HepG2 (cell line): Measurements from ENCODE around the gene HSPA1L. TPM values are rescaled to one million over a fixed set of nuclear protein-coding genes. Genes with fewer than 3 reads are reported as not detected.

Experiments used
- ETV5 ChIP-seq: IDR thresholded peaks from 2 replicates; pipeline ENCODE4 v1.6.1; 2018; ENCODE audit warnings: missing biosample characterization, missing genetic modification reagents, inconsistent platforms, borderline replicate concordance
- HIVEP1 ChIP-seq: sonication (generic); formaldehyde crosslinking; IDR thresholded peaks from 2 replicates; pipeline ENCODE4 v1.4.0; 2020; ENCODE audit warnings: mild to moderate bottlenecking, missing genetic modification reagents
- LRRFIP1 ChIP-seq: sonication (generic); formaldehyde crosslinking; conservative IDR thresholded peaks from 2 replicates; pipeline ENCODE4 v1.4.0; 2020; ENCODE audit warnings: missing genetic modification reagents
- MTF1 ChIP-seq: sonication (generic); formaldehyde crosslinking; IDR thresholded peaks from 2 replicates; pipeline ENCODE4 v1.5.0; 2020; ENCODE audit warnings: missing genetic modification reagents
- PAXIP1 ChIP-seq: sonication (generic); formaldehyde crosslinking; conservative IDR thresholded peaks from 2 replicates; pipeline ENCODE4 v1.4.0; 2020; ENCODE audit warnings: mild to moderate bottlenecking, missing genetic modification reagents, moderate library complexity
- RBM39 ChIP-seq: fragments of 200-400 bp; formaldehyde crosslinking; IDR thresholded peaks from one replicate; pipeline ENCODE4 v1.6.1; 2018; ENCODE audit warnings: antibody characterized with exemption, mild to moderate bottlenecking, low read depth, low read length; ENCODE audit not compliant: poor library complexity, severe bottlenecking
- RORA ChIP-seq: sonication (generic); formaldehyde crosslinking; IDR thresholded peaks from 2 replicates; pipeline ENCODE4 v1.5.0; 2020; ENCODE audit warnings: mild to moderate bottlenecking, missing genetic modification reagents, moderate library complexity
- SOX6 ChIP-seq, 2 experiments: fragments of 450-650 bp in 1 of 2; sonication (generic) in 1 of 2; formaldehyde crosslinking in 1 of 2; IDR thresholded peaks; 2 replicates each; pipeline versions ENCODE4 v1.4.0 to v1.6.1; 2017 to 2020; ENCODE audit warnings: antibody characterized with exemption in 1 of 2, mild to moderate bottlenecking in 1 of 2, missing genetic modification reagents in 1 of 2
- TOE1 ChIP-seq: sonication (generic); formaldehyde crosslinking; IDR thresholded peaks from 2 replicates; pipeline ENCODE4 v1.4.0; 2020; ENCODE audit warnings: mild to moderate bottlenecking, missing genetic modification reagents
- ZGPAT ChIP-seq: IDR thresholded peaks from 2 replicates; pipeline ENCODE4 v1.6.1; 2016; ENCODE audit warnings: mild to moderate bottlenecking
- ZMAT5 ChIP-seq: sonication (generic); formaldehyde crosslinking; IDR thresholded peaks from 2 replicates; pipeline ENCODE4 v1.5.0; 2020; ENCODE audit warnings: mild to moderate bottlenecking, low read depth, missing genetic modification reagents, borderline replicate concordance
- ZNF432 ChIP-seq: sonication (generic); formaldehyde crosslinking; IDR thresholded peaks from 2 replicates; pipeline ENCODE4 v1.5.0; 2020; ENCODE audit warnings: missing genetic modification reagents, mild to moderate bottlenecking, borderline replicate concordance
- ZNF615 ChIP-seq: sonication (generic); formaldehyde crosslinking; IDR thresholded peaks from 2 replicates; pipeline ENCODE4 v1.5.0; 2020; ENCODE audit warnings: mild to moderate bottlenecking, missing genetic modification reagents, borderline replicate concordance
- ZNF737 ChIP-seq: sonication (generic); formaldehyde crosslinking; IDR thresholded peaks from 2 replicates; pipeline ENCODE4 v1.5.0; 2020; ENCODE audit warnings: missing genetic modification reagents, mild to moderate bottlenecking, borderline replicate concordance
- ZNF766 ChIP-seq: sonication (generic); formaldehyde crosslinking; IDR thresholded peaks from 2 replicates; pipeline ENCODE4 v1.5.0; 2020; ENCODE audit warnings: missing genetic modification reagents, borderline replicate concordance
- ZSCAN12 ChIP-seq: sonication (generic); formaldehyde crosslinking; IDR thresholded peaks from 2 replicates; pipeline ENCODE4 v1.9.0; 2021; ENCODE audit warnings: mild to moderate bottlenecking, missing genetic modification reagents
- polyA plus RNA-seq, 8 experiments: library from polyadenylated mRNA; depleted of rRNA in 3 of 8; stranded (reverse) in 7 of 8; unstranded in 1 of 8; fragments of >200 nt; fragmentation: Illumina TruSeq in 4 of 8; extraction: Trizol in 4 of 8; gene quantifications; 2 replicates each; pipeline versions ENCODE4 v1.2.1 to v1.2.3, GENCODE V29; 2011 to 2016; ENCODE audit warnings: low read depth in 4 of 8, missing spikeins in 1 of 8, mixed read lengths in 1 of 8; ENCODE audit not compliant: insufficient read depth in 1 of 8
- total RNA-seq, 5 experiments: library from RNA; depleted of rRNA; stranded (reverse); fragments of >200 nt; fragmentation: Illumina TruSeq; extraction: Trizol; gene quantifications; 2 replicates each; pipeline ENCODE4 v1.2.3, GENCODE V29; 2016; ENCODE audit warnings: low read depth in 1 of 5
- TF ChIP-seq, protein P1 (sequence below): sonication (generic); formaldehyde crosslinking; IDR thresholded peaks from 2 replicates; pipeline ENCODE4 v1.5.0; 2020; ENCODE audit warnings: missing genetic modification reagents
- TF ChIP-seq, protein P2 (sequence below): sonication (generic); formaldehyde crosslinking; IDR thresholded peaks from 2 replicates; pipeline ENCODE4 v1.5.0; 2020; ENCODE audit warnings: mild to moderate bottlenecking, missing genetic modification reagents

HSPA1L gene
- total and polyA plus RNA-seq, 2 of the 13 experiments (the other 11 are each of a cell fraction or from before 2014, with no cell fraction given), result 0.55 to 1.0 TPM

DNA sequence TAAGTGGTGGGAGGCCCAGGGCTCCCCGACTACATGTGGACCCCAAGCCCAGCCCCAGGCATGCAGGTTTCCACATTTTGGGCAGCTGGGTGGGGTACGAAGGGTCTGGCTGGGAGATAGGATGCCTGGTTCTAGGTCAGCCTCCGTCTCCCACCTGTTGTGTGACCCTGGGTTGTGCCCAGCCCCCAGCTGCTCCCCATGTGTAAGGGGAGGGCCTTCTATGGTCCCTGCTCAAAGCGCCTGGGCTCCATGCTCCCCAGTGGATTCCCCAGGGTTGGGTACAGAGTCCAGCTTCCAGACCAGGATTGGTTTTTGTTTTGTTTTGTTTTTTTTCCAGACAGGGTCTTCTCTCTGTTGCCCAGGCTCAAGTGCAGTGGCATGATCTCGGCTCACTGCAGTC, 36.9 kb downstream of the HSPA1L start (continued):
- TF ChIP-seq ETV5 (CRISPR knock-in tag) (no peak), HIVEP1 (CRISPR knock-in tag) (no peak), RORA (CRISPR knock-in tag) (no peak), ZNF432 (CRISPR knock-in tag) (no peak), LRRFIP1 (CRISPR knock-in tag) (no peak), ZNF737 (CRISPR knock-in tag) (no peak), RBM39 (no peak), TOE1 (CRISPR knock-in tag) (no peak), SOX6 (IDR thresholded peaks at IDR 0.05) (no peak), SOX6 (CRISPR knock-in tag; IDR thresholded peaks at IDR 0.05) (peak; percentile 2; the same call in 1 of the 2 replicates), ZNF615 (CRISPR knock-in tag) (no peak), ZNF766 (no peak), ZGPAT (CRISPR knock-in tag) (no peak), ZMAT5 (CRISPR knock-in tag) (no peak), MTF1 (no peak), ZSCAN12 (CRISPR knock-in tag) (no peak), PAXIP1 (peak; percentile 75)
- TF ChIP-seq, protein P1, sequence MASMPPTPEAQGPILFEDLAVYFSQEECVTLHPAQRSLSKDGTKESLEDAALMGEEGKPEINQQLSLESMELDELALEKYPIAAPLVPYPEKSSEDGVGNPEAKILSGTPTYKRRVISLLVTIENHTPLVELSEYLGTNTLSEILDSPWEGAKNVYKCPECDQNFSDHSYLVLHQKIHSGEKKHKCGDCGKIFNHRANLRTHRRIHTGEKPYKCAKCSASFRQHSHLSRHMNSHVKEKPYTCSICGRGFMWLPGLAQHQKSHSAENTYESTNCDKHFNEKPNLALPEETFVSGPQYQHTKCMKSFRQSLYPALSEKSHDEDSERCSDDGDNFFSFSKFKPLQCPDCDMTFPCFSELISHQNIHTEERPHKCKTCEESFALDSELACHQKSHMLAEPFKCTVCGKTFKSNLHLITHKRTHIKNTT (CRISPR knock-in tag), result no peak
- TF ChIP-seq, protein P2, sequence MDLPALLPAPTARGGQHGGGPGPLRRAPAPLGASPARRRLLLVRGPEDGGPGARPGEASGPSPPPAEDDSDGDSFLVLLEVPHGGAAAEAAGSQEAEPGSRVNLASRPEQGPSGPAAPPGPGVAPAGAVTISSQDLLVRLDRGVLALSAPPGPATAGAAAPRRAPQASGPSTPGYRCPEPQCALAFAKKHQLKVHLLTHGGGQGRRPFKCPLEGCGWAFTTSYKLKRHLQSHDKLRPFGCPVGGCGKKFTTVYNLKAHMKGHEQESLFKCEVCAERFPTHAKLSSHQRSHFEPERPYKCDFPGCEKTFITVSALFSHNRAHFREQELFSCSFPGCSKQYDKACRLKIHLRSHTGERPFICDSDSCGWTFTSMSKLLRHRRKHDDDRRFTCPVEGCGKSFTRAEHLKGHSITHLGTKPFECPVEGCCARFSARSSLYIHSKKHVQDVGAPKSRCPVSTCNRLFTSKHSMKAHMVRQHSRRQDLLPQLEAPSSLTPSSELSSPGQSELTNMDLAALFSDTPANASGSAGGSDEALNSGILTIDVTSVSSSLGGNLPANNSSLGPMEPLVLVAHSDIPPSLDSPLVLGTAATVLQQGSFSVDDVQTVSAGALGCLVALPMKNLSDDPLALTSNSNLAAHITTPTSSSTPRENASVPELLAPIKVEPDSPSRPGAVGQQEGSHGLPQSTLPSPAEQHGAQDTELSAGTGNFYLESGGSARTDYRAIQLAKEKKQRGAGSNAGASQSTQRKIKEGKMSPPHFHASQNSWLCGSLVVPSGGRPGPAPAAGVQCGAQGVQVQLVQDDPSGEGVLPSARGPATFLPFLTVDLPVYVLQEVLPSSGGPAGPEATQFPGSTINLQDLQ, result no peak
